Measurements from ENCODE around the gene CPB2. TPM values are rescaled to one million over a fixed set of nuclear protein-coding genes. Genes with fewer than 3 reads are reported as not detected.
A peak's percentile ranks its signal among the peaks of the same experiment; 100 is the strongest.

CPB2 gene
- total and polyA plus RNA-seq, 9 of the 15 experiments (the other 6 are each of a cell fraction or from before 2014, with no cell fraction given) = 0.03 to 0.16 (median 0.07) TPM; not detected in 6

GRCh38 chr13:46100191-46100815 is 4.5 kb downstream of the CPB2 start (continued):
- TF ChIP-seq ZNF639 (CRISPR knock-in tag; conservative IDR thresholded peaks at IDR 0.05 in 1 of 2, IDR thresholded peaks at IDR 0.05 in 1 of 2) (no peak), ZNF589 (CRISPR knock-in tag; IDR thresholded peaks at IDR 0.05; ENCODE audit: low read depth) (no peak), GTF3C2 (IDR thresholded peaks at IDR 0.05; ENCODE audit: borderline replicate concordance, extremely low read depth, insufficient read length) (no peak), ZSCAN32 (CRISPR knock-in tag; IDR thresholded peaks at IDR 0.05) (no peak), PHB2 (IDR thresholded peaks at IDR 0.05; ENCODE audit: low read depth) (no peak), CBFA2T3 (IDR thresholded peaks at IDR 0.05) (peak; percentile 66), MYNN (IDR thresholded peaks at IDR 0.05) (no peak), MYNN (CRISPR knock-in tag; IDR thresholded peaks at IDR 0.05) (no peak), KDM4B (IDR thresholded peaks at IDR 0.05; ENCODE audit: borderline replicate concordance in 2 of 2, low read depth in 1 of 2) (no peak), NR2C2 (CRISPR knock-in tag; IDR thresholded peaks at IDR 0.05) (no peak), NR2C2 (tag; IDR thresholded peaks at IDR 0.05) (no peak), CREM (IDR thresholded peaks at IDR 0.05; ENCODE audit: low read depth) (no peak), ZNF444 (CRISPR knock-in tag; IDR thresholded peaks at IDR 0.05) (no peak), ZNF695 (CRISPR knock-in tag; IDR thresholded peaks at IDR 0.05) (no peak), CREBBP (IDR thresholded peaks at IDR 0.05; ENCODE audit: low read depth, low read length) (no peak), RBM17 (IDR thresholded peaks at IDR 0.05; ENCODE audit: borderline replicate concordance, low read depth, low read length) (no peak)
- TF ChIP-seq, protein P1, sequence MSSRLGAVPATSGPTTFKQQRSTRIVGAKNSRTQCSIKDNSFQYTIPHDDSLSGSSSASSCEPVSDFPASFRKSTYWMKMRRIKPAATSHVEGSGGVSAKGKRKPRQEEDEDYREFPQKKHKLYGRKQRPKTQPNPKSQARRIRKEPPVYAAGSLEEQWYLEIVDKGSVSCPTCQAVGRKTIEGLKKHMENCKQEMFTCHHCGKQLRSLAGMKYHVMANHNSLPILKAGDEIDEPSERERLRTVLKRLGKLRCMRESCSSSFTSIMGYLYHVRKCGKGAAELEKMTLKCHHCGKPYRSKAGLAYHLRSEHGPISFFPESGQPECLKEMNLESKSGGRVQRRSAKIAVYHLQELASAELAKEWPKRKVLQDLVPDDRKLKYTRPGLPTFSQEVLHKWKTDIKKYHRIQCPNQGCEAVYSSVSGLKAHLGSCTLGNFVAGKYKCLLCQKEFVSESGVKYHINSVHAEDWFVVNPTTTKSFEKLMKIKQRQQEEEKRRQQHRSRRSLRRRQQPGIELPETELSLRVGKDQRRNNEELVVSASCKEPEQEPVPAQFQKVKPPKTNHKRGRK (tag; IDR thresholded peaks at IDR 0.05) = no peak
